GM13977 (cell line): ENCODE measurements around the gene CLDND1.

Experiments used
- DNase-seq: peaks from one replicate; pipeline ENCODE4 v3.0.0; 2012; ENCODE audit warnings: low spot score
- in situ Hi-C: fragments of 300-500 bp; cut with MboI; formaldehyde crosslinking; loops from one replicate; pipeline ENCODE4 v1.12.0; 2022; ENCODE audit warnings: low sequenced_read_pairs, low pct_unique_long_range_greater_than_20kb, mixed read lengths, inconsistent platforms; ENCODE audit not compliant: unreplicated experiment
- TF ChIP-seq, protein P1 (sequence below): IDR thresholded peaks from 2 replicates; pipeline ENCODE4 v1.5.1; 2012; ENCODE audit warnings: mild to moderate bottlenecking, control low read depth; ENCODE audit not compliant: insufficient read depth; ENCODE audit errors: extremely low read depth, missing control alignments

The CLDND1 gene

GRCh38 chr3:98482717-98483482 lies 39.8 kb downstream of the CLDND1 start:
- no peak for DNase-seq
- TF ChIP-seq, protein P1, sequence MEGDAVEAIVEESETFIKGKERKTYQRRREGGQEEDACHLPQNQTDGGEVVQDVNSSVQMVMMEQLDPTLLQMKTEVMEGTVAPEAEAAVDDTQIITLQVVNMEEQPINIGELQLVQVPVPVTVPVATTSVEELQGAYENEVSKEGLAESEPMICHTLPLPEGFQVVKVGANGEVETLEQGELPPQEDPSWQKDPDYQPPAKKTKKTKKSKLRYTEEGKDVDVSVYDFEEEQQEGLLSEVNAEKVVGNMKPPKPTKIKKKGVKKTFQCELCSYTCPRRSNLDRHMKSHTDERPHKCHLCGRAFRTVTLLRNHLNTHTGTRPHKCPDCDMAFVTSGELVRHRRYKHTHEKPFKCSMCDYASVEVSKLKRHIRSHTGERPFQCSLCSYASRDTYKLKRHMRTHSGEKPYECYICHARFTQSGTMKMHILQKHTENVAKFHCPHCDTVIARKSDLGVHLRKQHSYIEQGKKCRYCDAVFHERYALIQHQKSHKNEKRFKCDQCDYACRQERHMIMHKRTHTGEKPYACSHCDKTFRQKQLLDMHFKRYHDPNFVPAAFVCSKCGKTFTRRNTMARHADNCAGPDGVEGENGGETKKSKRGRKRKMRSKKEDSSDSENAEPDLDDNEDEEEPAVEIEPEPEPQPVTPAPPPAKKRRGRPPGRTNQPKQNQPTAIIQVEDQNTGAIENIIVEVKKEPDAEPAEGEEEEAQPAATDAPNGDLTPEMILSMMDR: no peak
- in situ Hi-C loops: no loop called here
